Heart left ventricle (tissue), 13 donors: ENCODE measurements around the gene PDE7B.

Experiments used
- CTCF ChIP-seq, 12 donors: fragments of 200-600 bp; sonication (generic) in 4 of 12; IDR thresholded peaks; one replicate each; pipeline versions ENCODE4 v1.5.0 to v1.8.0; 2018 to 2022; ENCODE audit warnings: antibody characterized with exemption in 12 of 12, mild to moderate bottlenecking in 5 of 12
- POLR2A ChIP-seq, 2 donors: fragments of 450-650 bp; IDR thresholded peaks; one replicate each; pipeline ENCODE4 v1.6.1; 2017; ENCODE audit warnings: antibody characterized with exemption in 2 of 2, mild to moderate bottlenecking in 2 of 2, moderate library complexity in 2 of 2
- donor health status: ischemic (EF 13 %, LVEDD 7.1; RV severe dilation, severe dysfunction).
- donor health status: DM: no; HTN: yes; CAD: no.
- donor health status: DM: no; HTN: no; CAD: no.
- donor health status: ischemic (EF 25% LVEDD 6.9; RV normal size, moderate dysfunction).
- donor health status: ischemic (EF 25% LVEDD 5.7; RV mildly dilated, moderate dysfunction).
- donor health status: ischemic (EF 35%, LVEDD 5.7; RV mildly dilated, moderate dysfunction).
- donor health status: nonischemic (EF 11% LVEDD 7.7; RV severe dilation, severe dysfunction).
- donor health status: DM: yes; HTN: yes; CAD: no.
- donor health status: PGD.
- donor health status: ischemic (EF 29% LVEDD 5.4; RV normal size, mild dysfunction).
- donor health status: nonischemic (EF 23%, LVEDD 6.1; RV moderate dilation, normal function).

GRCh38 chr6:136087986-136088385 lies 236.5 kb downstream of the PDE7B start:
- TF ChIP-seq CTCF (IDR thresholded peaks at IDR 0.05), result no peak
- no peak for TF ChIP-seq POLR2A (IDR thresholded peaks at IDR 0.05)
